ENCODE measurements around the gene MBOAT2.

Gene MBOAT2

GRCh38 chr2:8983571-8983970, 19.9 kb downstream of the MBOAT2 start:
- no peak overlapping the region for H3K27ac ChIP-seq (replicated peaks)
- H3K27me3 ChIP-seq (ENCODE audit: insufficient read depth, poor library complexity, severe bottlenecking), result no peaks in the 10 kb centered on the region
- DNase-seq (ENCODE audit: low read depth in 1 of 2, low spot score in 1 of 2), result no peak
- no peak overlapping the region for H3K4me3 ChIP-seq (replicated peaks; ENCODE audit: insufficient read depth, low read length)
- no peak for TF ChIP-seq POLR2AphosphoS5 (IDR thresholded peaks at IDR 0.05; ENCODE audit: low read depth)
- TF ChIP-seq, protein P1, sequence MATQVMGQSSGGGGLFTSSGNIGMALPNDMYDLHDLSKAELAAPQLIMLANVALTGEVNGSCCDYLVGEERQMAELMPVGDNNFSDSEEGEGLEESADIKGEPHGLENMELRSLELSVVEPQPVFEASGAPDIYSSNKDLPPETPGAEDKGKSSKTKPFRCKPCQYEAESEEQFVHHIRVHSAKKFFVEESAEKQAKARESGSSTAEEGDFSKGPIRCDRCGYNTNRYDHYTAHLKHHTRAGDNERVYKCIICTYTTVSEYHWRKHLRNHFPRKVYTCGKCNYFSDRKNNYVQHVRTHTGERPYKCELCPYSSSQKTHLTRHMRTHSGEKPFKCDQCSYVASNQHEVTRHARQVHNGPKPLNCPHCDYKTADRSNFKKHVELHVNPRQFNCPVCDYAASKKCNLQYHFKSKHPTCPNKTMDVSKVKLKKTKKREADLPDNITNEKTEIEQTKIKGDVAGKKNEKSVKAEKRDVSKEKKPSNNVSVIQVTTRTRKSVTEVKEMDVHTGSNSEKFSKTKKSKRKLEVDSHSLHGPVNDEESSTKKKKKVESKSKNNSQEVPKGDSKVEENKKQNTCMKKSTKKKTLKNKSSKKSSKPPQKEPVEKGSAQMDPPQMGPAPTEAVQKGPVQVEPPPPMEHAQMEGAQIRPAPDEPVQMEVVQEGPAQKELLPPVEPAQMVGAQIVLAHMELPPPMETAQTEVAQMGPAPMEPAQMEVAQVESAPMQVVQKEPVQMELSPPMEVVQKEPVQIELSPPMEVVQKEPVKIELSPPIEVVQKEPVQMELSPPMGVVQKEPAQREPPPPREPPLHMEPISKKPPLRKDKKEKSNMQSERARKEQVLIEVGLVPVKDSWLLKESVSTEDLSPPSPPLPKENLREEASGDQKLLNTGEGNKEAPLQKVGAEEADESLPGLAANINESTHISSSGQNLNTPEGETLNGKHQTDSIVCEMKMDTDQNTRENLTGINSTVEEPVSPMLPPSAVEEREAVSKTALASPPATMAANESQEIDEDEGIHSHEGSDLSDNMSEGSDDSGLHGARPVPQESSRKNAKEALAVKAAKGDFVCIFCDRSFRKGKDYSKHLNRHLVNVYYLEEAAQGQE (IDR thresholded peaks at IDR 0.05; ENCODE audit: insufficient replicate concordance, low read depth), result no peak
- no peak for TF ChIP-seq SPI1 (IDR thresholded peaks at IDR 0.05; ENCODE audit: borderline replicate concordance, low read depth)
- TF ChIP-seq GABPA (IDR thresholded peaks at IDR 0.05; ENCODE audit: low read depth), result no peak
- TF ChIP-seq, protein P2, sequence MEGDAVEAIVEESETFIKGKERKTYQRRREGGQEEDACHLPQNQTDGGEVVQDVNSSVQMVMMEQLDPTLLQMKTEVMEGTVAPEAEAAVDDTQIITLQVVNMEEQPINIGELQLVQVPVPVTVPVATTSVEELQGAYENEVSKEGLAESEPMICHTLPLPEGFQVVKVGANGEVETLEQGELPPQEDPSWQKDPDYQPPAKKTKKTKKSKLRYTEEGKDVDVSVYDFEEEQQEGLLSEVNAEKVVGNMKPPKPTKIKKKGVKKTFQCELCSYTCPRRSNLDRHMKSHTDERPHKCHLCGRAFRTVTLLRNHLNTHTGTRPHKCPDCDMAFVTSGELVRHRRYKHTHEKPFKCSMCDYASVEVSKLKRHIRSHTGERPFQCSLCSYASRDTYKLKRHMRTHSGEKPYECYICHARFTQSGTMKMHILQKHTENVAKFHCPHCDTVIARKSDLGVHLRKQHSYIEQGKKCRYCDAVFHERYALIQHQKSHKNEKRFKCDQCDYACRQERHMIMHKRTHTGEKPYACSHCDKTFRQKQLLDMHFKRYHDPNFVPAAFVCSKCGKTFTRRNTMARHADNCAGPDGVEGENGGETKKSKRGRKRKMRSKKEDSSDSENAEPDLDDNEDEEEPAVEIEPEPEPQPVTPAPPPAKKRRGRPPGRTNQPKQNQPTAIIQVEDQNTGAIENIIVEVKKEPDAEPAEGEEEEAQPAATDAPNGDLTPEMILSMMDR (IDR thresholded peaks at IDR 0.05; ENCODE audit: insufficient read depth, low read length), result no peak

DNA sequence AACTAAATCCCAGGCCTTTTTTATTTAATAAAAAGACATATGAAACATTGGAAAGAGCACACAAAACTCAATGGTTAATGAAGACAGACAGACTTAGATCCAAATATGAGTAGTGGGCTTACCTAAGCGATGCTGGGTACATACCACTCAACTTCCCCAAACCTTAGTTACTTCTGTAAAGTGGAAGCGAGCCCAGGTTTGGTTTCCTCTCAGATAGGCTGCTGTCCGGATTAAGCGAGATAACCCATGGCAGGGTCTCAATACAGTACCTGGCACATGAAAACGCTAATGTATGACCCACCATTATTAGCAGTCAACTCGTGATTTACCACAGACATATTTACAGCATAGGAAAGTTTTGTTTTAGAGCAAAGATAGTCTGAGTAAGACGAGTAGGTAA, 21.6 kb downstream of the MBOAT2 start:
- H3K27ac ChIP-seq (replicated peaks), result no peak overlapping the region
- no peak for DNase-seq (ENCODE audit: low read depth in 1 of 2, low spot score in 1 of 2)
- H3K4me3 ChIP-seq (replicated peaks; ENCODE audit: insufficient read depth, low read length), result no peak overlapping the region
- no peaks in the 10 kb centered on the region for H3K27me3 ChIP-seq (ENCODE audit: insufficient read depth, poor library complexity, severe bottlenecking)
- TF ChIP-seq GABPA (IDR thresholded peaks at IDR 0.05; ENCODE audit: low read depth) (no peak), SPI1 (IDR thresholded peaks at IDR 0.05; ENCODE audit: borderline replicate concordance, low read depth) (no peak), POLR2AphosphoS5 (IDR thresholded peaks at IDR 0.05; ENCODE audit: low read depth) (no peak)
- TF ChIP-seq, protein P2 (IDR thresholded peaks at IDR 0.05; ENCODE audit: insufficient read depth, low read length), result no peak
- TF ChIP-seq, protein P1 (IDR thresholded peaks at IDR 0.05; ENCODE audit: insufficient replicate concordance, low read depth), result no peak

DNA sequence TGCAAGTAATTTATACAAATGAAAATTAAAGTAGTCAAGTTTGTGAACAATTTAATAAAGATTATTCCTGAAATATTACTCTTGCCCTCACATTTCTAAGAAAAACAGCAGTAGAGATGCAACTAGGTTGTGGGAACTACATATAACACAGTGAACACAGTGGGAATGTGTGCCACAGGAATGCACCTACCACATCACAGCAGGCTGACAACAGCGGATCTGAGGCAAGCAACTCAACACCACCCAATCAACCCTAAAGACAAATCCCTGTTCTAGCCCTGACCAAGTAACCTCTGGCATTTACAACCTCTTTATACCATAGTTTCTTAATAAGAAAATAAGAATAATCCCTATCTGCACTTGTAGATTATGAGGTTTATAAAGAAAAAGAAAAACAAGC, 23.4 kb downstream of the MBOAT2 start:
- no peak overlapping the region for H3K4me3 ChIP-seq (replicated peaks; ENCODE audit: insufficient read depth, low read length)
- no peak overlapping the region for H3K27ac ChIP-seq (replicated peaks)
- TF ChIP-seq GABPA (IDR thresholded peaks at IDR 0.05; ENCODE audit: low read depth), result no peak
- no peak for TF ChIP-seq SPI1 (IDR thresholded peaks at IDR 0.05; ENCODE audit: borderline replicate concordance, low read depth)
- TF ChIP-seq, protein P2 (IDR thresholded peaks at IDR 0.05; ENCODE audit: insufficient read depth, low read length), result no peak
- no peak for TF ChIP-seq POLR2AphosphoS5 (IDR thresholded peaks at IDR 0.05; ENCODE audit: low read depth)
- TF ChIP-seq, protein P1 (IDR thresholded peaks at IDR 0.05; ENCODE audit: insufficient replicate concordance, low read depth), result no peak
- H3K27me3 ChIP-seq (ENCODE audit: insufficient read depth, poor library complexity, severe bottlenecking), result peaks cover 2% of the 10 kb centered on the region
- no peak for DNase-seq (ENCODE audit: low read depth in 1 of 2, low spot score in 1 of 2)

Data from HL-60 (cell line).